ENCODE results near the gene SIGLEC8. TPM values are rescaled to one million over a fixed set of nuclear protein-coding genes. Genes with fewer than 3 reads are reported as not detected.

The SIGLEC8 gene
- not detected in 5 replicates for total RNA-seq (2022; extraction: Qiagen RNA extraction; ENCODE audit: low read depth)

GRCh38 chr19:51458051-51458645 is at the start of gene SIGLEC8:
SIGLEC8 (minus strand) TSS chr19:51458454; CDS start chr19:51458387, 67 bp downstream.

GRCh38 chr19:51501594-51502263 is 43.5 kb upstream of the SIGLEC8 start, which contains the start of gene SIGLEC12:
SIGLEC12 (minus strand) TSS chr19:51501800; CDS start chr19:51501733, 67 bp downstream.

GRCh38 chr19:51478381-51479234 is 20.4 kb upstream of the SIGLEC8 start, which contains the start of gene CEACAM18:
CEACAM18 (plus strand) TSS chr19:51478539.

GRCh38 chr19:51417107-51417809 is 41.0 kb downstream of the SIGLEC8 start, which contains the start of gene SIGLEC10:
SIGLEC10 (minus strand) TSS chr19:51417642; CDS start chr19:51417581, 61 bp downstream.

Other genes starting within 250 kb of the SIGLEC8 start
- gene CD33, start 233.4 kb downstream of the SIGLEC8 start, total RNA-seq (2022; extraction: Qiagen RNA extraction; ENCODE audit: low read depth), result 0.02 to 0.14 TPM (median 0.09 TPM) in 3 of 5 replicates, not detected in the others
- not detected in 5 replicates for gene SIGLECL1, start 207.4 kb downstream of the SIGLEC8 start, total RNA-seq (2022; extraction: Qiagen RNA extraction; ENCODE audit: low read depth)
- 0.07 to 0.09 TPM in 2 of 5 replicates, not detected in the others for gene IGLON5, start 146.8 kb downstream of the SIGLEC8 start, total RNA-seq (2022; extraction: Qiagen RNA extraction; ENCODE audit: low read depth)
- 6.8 to 11.3 TPM (median 10.1 TPM) in 5 replicates for gene VSIG10L, start 116.3 kb downstream of the SIGLEC8 start, total RNA-seq (2022; extraction: Qiagen RNA extraction; ENCODE audit: low read depth)
- 222 to 251 TPM (median 225 TPM) in 5 replicates for gene ETFB, start 92.1 kb downstream of the SIGLEC8 start, total RNA-seq (2022; extraction: Qiagen RNA extraction; ENCODE audit: low read depth)
- gene CLDND2, start 89.5 kb downstream of the SIGLEC8 start, total RNA-seq (2022; extraction: Qiagen RNA extraction; ENCODE audit: low read depth), result 6.2 to 14.6 TPM (median 10.2 TPM) in 5 replicates
- not detected in 5 replicates for gene NKG7, start 85.8 kb downstream of the SIGLEC8 start, total RNA-seq (2022; extraction: Qiagen RNA extraction; ENCODE audit: low read depth)
- gene LIM2, start 70.5 kb downstream of the SIGLEC8 start, total RNA-seq (2022; extraction: Qiagen RNA extraction; ENCODE audit: low read depth), result not detected in 5 replicates
- not detected in 5 replicates for gene C19orf84, start 67.9 kb downstream of the SIGLEC8 start, total RNA-seq (2022; extraction: Qiagen RNA extraction; ENCODE audit: low read depth)
- not detected in 5 replicates for gene SIGLEC10, start 40.8 kb downstream of the SIGLEC8 start, total RNA-seq (2022; extraction: Qiagen RNA extraction; ENCODE audit: low read depth)
- not detected in 5 replicates for gene CEACAM18, start 20.1 kb upstream of the SIGLEC8 start, total RNA-seq (2022; extraction: Qiagen RNA extraction; ENCODE audit: low read depth)
- not detected in 5 replicates for gene SIGLEC12, start 43.3 kb upstream of the SIGLEC8 start, total RNA-seq (2022; extraction: Qiagen RNA extraction; ENCODE audit: low read depth)
- gene SIGLEC6, start 73.2 kb upstream of the SIGLEC8 start, total RNA-seq (2022; extraction: Qiagen RNA extraction; ENCODE audit: low read depth), result not detected in 5 replicates
- 3.1 to 5.1 TPM (median 3.6 TPM) in 5 replicates for gene ZNF175, start 112.8 kb upstream of the SIGLEC8 start, total RNA-seq (2022; extraction: Qiagen RNA extraction; ENCODE audit: low read depth)
- 0.08 TPM in 1 of 5 replicates, not detected in the others for gene SIGLEC5, start 171.9 kb upstream of the SIGLEC8 start, total RNA-seq (2022; extraction: Qiagen RNA extraction; ENCODE audit: low read depth)
- 0.06 to 0.09 TPM in 2 of 5 replicates, not detected in the others for gene SIGLEC14, start 188.4 kb upstream of the SIGLEC8 start, total RNA-seq (2022; extraction: Qiagen RNA extraction; ENCODE audit: low read depth)
- gene SPACA6, start 234.9 kb upstream of the SIGLEC8 start, total RNA-seq (2022; extraction: Qiagen RNA extraction; ENCODE audit: low read depth), result 9.1 to 17.1 TPM (median 15.7 TPM) in 5 replicates